ENCODE results near the gene CHMP4B.

DNA sequence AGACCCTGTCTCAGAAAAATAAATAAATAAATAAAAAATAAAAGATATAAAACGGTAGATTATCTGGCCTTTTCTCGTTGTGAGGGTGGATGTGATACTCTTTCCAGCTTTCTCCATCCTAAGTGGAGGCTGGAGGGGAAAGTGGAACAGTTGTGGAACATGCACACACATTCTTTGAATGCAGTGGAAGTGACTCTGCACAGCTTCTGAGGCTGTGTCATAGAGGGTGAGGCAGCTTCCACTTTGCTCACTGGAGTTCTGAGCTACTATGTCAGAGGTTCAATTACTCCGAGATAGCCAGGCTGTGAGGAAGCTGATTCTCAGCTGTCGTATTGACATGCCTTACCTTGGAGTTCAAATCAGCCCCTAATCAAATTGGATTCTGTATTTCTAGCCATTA, 82.2 kb downstream of the CHMP4B start:
- TF ChIP-seq RFX5 (IDR thresholded peaks at IDR 0.05) (no peak), MYC (IDR thresholded peaks at IDR 0.05; ENCODE audit: borderline replicate concordance, low read length) (no peak), EP300 (IDR thresholded peaks at IDR 0.05) (no peak), POLR2A (IDR thresholded peaks at IDR 0.05; ENCODE audit: low read length) (no peak), CBX8 (IDR thresholded peaks at IDR 0.05) (no peak), MAZ (IDR thresholded peaks at IDR 0.05; ENCODE audit: borderline replicate concordance, low read depth, low read length) (no peak), PHF8 (IDR thresholded peaks at IDR 0.05; ENCODE audit: borderline replicate concordance, low read depth) (no peak)
- TF ChIP-seq, protein P1, sequence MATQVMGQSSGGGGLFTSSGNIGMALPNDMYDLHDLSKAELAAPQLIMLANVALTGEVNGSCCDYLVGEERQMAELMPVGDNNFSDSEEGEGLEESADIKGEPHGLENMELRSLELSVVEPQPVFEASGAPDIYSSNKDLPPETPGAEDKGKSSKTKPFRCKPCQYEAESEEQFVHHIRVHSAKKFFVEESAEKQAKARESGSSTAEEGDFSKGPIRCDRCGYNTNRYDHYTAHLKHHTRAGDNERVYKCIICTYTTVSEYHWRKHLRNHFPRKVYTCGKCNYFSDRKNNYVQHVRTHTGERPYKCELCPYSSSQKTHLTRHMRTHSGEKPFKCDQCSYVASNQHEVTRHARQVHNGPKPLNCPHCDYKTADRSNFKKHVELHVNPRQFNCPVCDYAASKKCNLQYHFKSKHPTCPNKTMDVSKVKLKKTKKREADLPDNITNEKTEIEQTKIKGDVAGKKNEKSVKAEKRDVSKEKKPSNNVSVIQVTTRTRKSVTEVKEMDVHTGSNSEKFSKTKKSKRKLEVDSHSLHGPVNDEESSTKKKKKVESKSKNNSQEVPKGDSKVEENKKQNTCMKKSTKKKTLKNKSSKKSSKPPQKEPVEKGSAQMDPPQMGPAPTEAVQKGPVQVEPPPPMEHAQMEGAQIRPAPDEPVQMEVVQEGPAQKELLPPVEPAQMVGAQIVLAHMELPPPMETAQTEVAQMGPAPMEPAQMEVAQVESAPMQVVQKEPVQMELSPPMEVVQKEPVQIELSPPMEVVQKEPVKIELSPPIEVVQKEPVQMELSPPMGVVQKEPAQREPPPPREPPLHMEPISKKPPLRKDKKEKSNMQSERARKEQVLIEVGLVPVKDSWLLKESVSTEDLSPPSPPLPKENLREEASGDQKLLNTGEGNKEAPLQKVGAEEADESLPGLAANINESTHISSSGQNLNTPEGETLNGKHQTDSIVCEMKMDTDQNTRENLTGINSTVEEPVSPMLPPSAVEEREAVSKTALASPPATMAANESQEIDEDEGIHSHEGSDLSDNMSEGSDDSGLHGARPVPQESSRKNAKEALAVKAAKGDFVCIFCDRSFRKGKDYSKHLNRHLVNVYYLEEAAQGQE (IDR thresholded peaks at IDR 0.05) = no peak
- TF ChIP-seq, protein P2, sequence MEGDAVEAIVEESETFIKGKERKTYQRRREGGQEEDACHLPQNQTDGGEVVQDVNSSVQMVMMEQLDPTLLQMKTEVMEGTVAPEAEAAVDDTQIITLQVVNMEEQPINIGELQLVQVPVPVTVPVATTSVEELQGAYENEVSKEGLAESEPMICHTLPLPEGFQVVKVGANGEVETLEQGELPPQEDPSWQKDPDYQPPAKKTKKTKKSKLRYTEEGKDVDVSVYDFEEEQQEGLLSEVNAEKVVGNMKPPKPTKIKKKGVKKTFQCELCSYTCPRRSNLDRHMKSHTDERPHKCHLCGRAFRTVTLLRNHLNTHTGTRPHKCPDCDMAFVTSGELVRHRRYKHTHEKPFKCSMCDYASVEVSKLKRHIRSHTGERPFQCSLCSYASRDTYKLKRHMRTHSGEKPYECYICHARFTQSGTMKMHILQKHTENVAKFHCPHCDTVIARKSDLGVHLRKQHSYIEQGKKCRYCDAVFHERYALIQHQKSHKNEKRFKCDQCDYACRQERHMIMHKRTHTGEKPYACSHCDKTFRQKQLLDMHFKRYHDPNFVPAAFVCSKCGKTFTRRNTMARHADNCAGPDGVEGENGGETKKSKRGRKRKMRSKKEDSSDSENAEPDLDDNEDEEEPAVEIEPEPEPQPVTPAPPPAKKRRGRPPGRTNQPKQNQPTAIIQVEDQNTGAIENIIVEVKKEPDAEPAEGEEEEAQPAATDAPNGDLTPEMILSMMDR (IDR thresholded peaks at IDR 0.05) = no peak
- TF ChIP-seq, protein P3, sequence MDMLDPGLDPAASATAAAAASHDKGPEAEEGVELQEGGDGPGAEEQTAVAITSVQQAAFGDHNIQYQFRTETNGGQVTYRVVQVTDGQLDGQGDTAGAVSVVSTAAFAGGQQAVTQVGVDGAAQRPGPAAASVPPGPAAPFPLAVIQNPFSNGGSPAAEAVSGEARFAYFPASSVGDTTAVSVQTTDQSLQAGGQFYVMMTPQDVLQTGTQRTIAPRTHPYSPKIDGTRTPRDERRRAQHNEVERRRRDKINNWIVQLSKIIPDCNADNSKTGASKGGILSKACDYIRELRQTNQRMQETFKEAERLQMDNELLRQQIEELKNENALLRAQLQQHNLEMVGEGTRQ (IDR thresholded peaks at IDR 0.05) = no peak
